ENCODE data around the gene SLC12A8.
"Not testable (repeated sequence)": the region's sequence is repeated elsewhere in the genome, so short reads cannot be mapped to it uniquely, and the experiment has no call there.

SLC12A8 gene

GRCh38 chr3:125112981-125113380, 99.6 kb downstream of the SLC12A8 start:
- no peak for DNase-seq (ENCODE audit: low read depth in 2 of 2)

- no peak for DNase-seq (ENCODE audit: low read depth in 2 of 2)
These were observed 101.6 kb downstream of the SLC12A8 start for GRCh38 chr3:125110876-125111480.

GRCh38 chr3:125110016-125110875, 102.3 kb downstream of the SLC12A8 start:
- DNase-seq (ENCODE audit: low read depth in 2 of 2) = no peak

GRCh38 chr3:125109536-125109925, 103.0 kb downstream of the SLC12A8 start:
- DNase-seq (ENCODE audit: low read depth in 2 of 2) = no peak

- no peak for DNase-seq (ENCODE audit: low read depth in 2 of 2)
These were observed 103.6 kb downstream of the SLC12A8 start for GRCh38 chr3:125108833-125109535.

- DNase-seq (ENCODE audit: low read depth in 2 of 2) = no peak
These were observed 104.5 kb downstream of the SLC12A8 start for GRCh38 chr3:125107861-125108567.

GRCh38 chr3:125107363-125107762, 105.2 kb downstream of the SLC12A8 start:
- no peak for DNase-seq (ENCODE audit: low read depth in 2 of 2)

GRCh38 chr3:125105116-125105515, 107.4 kb downstream of the SLC12A8 start:
- DNase-seq (ENCODE audit: low read depth in 2 of 2) = no peak

- DNase-seq (ENCODE audit: low read depth in 2 of 2) = no peak
These were observed 107.9 kb downstream of the SLC12A8 start for GRCh38 chr3:125104639-125105038.

- DNase-seq (ENCODE audit: low read depth in 2 of 2) = no peak
These were observed 109.1 kb downstream of the SLC12A8 start for GRCh38 chr3:125103406-125103805.

GRCh38 chr3:125102470-125102869, 110.1 kb downstream of the SLC12A8 start:
- no peak for DNase-seq (ENCODE audit: low read depth in 2 of 2)

GRCh38 chr3:125098611-125099291, 113.8 kb downstream of the SLC12A8 start:
- DNase-seq (ENCODE audit: low read depth in 2 of 2) = no peak

GRCh38 chr3:125090649-125091048, 121.9 kb downstream of the SLC12A8 start:
- DNase-seq (ENCODE audit: low read depth in 2 of 2) = no peak

GRCh38 chr3:125087768-125088391, 124.7 kb downstream of the SLC12A8 start:
- DNase-seq (ENCODE audit: low read depth in 2 of 2) = no peak

GRCh38 chr3:125085166-125085565, 127.4 kb downstream of the SLC12A8 start:
- no peak for DNase-seq (ENCODE audit: low read depth in 2 of 2)

- DNase-seq (ENCODE audit: low read depth in 2 of 2) = no peak
These were observed 128.8 kb downstream of the SLC12A8 start for GRCh38 chr3:125083776-125084175.

- DNase-seq (ENCODE audit: low read depth in 2 of 2) = not testable (repeated sequence)
These were observed 130.2 kb downstream of the SLC12A8 start for GRCh38 chr3:125082339-125082738.

GRCh38 chr3:125080077-125080476, 132.5 kb downstream of the SLC12A8 start:
- DNase-seq (ENCODE audit: low read depth in 2 of 2) = no peak

- DNase-seq (ENCODE audit: low read depth in 2 of 2) = no peak
These were observed 132.9 kb downstream of the SLC12A8 start for GRCh38 chr3:125079675-125080045.

- DNase-seq (ENCODE audit: low read depth in 2 of 2) = no peak
These were observed 133.4 kb downstream of the SLC12A8 start for GRCh38 chr3:125078951-125079674.
